Activated CD8-positive, alpha-beta memory T cell treated with anti-CD3 and anti-CD28 coated beads for 36 hours (primary cell): Measurements from ENCODE around the gene SORCS2. TPM values are rescaled to one million over a fixed set of nuclear protein-coding genes. Genes with fewer than 3 reads are reported as not detected.

Source experiments
- CTCF ChIA-PET: fragments of 350-600 bp; sonication (Branson Sonifier 250); formaldehyde crosslinking; loops from one replicate; lab custom pipeline; 2021; ENCODE audit warnings: antibody characterized with exemption; lab: Charles Lee
- POLR2A ChIA-PET: fragments of 350-600 bp; sonication (Branson Sonifier 250); formaldehyde crosslinking; loops from one replicate; lab custom pipeline; 2021; ENCODE audit warnings: antibody characterized with exemption; lab: Charles Lee
- total RNA-seq, 2 experiments: library from RNA; stranded (reverse); gene quantifications; one replicate each; pipeline ENCODE4 v1.2.3, GENCODE V29; 2021

Gene SORCS2
- total RNA-seq, 2 experiments from 2014 or later = not detected

DNA sequence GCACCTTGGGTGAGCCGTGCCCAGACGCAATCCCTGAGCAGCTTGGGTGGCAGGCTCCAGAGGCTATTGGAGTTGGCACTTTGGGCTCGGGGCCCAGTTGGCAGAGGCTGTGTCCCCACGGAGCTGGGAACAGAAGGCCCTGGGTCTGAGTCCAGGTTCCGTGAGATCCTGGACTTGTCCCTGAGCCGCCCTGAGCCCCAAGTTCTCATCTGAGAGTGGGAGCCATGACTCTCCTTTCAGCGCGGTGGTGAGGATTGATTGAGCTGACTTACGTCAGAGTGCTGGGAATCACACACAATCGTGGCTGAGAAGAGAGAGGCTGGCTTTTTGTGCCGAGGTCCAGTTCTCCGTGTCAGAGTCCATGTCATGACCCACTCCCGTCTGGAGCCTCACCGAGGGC lies 144.4 kb downstream of the SORCS2 start:
- POLR2A ChIA-PET = no interaction called here
- CTCF ChIA-PET = no interaction called here

DNA sequence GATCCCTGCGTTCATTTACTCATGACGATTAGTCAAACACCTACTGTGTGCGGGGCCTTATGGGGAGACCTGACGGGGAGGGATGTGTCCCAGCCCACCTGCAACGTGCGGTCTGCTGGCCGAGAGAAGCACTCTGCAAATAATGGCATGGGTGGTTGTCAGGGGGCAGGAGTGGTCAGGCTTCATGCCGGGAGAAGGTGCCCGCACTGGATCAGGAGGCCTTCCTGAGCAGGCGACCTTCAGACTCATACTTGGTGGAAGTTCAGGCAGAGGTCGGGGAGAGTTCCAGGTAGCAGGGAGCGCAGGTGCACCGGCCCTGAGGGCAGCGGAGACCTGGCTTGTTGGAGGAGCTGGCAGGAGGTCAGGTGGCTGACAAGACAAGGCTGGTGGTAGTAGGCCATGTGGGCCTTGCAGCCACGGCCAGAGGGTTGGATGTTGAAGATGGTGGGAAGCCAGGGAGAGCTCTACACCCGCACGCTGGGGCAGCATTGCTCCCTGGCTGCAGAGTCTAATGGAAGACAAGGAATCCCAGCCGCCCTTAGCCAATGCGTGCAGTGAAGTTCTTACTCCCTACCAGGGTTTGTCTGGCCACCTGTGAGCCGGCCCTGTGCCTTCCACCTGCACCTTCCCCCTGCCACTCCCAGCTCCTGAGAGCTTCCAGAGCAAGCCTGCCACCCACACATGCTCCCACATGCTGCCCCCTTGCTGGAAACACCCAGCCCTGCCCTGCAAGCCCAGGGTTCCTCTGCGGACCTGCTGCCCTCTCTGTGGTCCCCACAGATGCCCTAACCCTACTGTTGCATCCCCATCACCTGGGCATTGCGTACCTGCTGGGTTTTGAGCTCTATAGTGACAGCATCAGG lies 145.1 kb downstream of the SORCS2 start:
- POLR2A ChIA-PET = no interaction called here
- CTCF ChIA-PET = no interaction called here

DNA sequence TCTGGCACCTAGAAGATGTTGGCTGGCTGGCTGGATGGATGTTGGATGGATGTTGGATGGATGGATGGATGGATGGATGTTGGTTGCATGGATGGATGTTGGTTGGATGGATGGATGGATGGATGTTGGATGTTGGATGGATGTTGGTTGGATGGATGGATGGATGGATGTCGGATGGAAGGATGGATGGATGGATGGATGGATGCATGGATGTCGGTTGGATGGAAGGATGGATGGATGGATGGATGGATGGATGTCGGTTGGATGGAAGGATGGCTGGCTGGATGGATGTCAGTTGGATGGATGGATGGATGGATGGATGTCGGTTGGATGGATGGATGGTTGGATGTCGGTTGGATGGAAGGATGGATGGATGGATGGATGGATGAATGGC lies 145.7 kb downstream of the SORCS2 start:
- ChIA-PET CTCF (no interaction called here), POLR2A (no interaction called here)

DNA sequence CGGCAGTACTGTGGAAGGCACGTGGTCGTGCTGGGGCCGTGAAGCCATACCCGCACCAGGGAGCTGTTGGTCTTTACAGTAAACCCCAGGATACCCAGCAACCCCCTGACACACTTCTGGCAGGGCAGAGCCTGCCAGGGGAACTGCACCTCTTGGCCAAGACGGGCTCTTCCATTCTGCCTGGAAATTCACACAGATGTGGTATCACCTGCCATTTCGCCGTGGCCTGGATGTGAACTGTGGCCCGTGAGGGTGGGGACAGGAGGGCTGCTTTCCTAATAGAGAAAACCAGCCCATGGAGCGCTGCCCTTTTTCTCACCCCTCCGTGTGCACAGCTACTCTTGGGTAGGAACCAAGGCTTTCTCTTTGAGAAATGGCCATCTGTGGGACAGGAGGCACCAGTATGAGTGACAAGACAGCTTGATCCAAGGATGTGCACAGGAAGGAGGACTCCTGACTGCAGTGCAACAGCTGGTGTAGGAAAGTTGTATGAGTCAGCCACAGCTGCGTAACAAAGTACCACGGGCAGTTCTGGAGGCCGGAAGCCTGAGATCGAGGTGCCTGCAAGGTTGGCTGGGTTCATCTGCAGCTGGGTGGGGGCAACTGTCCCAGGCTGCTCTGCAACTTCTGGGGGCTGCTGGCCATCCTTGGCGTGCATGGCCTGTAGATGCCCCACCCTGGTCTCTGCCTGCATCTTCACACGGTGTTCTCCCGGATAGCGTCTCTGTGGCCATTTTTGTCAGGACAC lies 146.7 kb downstream of the SORCS2 start:
- CTCF ChIA-PET = interaction anchor here (0.6 kb wide), 1 partner anchor 464 kb away, joined by 3 read pairs; no protein-coding TSS in a partner anchor

DNA sequence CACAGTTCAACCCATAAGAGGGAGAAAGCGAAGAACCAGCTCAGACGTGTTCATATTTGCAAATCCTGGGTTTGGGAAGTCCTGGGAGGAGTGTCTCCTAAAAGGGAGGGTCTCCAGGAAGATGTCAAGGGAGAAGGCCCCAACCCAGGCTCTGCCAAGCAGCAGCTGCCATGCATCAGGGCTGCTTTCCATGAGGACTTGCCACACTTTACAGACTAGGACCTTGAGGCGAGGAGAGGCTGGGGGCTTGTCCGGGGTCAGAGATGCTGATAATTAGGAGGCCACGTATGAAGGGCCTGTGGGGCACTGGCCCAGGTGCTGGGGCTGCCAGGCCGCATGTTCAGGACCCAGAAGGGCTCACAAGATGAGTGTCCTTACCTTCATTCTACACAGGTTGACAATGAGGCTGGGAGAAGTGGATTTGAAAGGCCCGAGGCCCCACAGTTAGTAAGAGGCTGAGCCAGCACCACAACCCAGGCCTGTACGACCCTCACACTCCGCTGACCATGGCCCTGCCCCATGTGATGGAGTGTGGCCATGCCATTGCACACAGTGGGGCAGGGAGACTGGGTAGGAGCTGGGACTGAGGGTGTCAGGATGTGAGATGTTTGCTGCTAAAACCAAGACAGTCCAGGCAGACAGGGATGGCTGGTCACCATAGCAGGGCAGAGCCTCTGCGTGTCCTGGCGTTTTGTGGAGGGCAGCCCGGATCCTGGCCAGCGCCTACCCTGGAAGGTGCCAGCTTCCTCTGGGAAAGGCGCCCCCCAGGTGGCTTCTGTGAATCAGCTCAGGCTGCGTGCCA lies 147.6 kb downstream of the SORCS2 start:
- ChIA-PET POLR2A (no interaction called here), CTCF (no interaction called here)

More for the DNA sequence above, 146.7 kb downstream of the SORCS2 start:
- POLR2A ChIA-PET = no interaction called here

DNA sequence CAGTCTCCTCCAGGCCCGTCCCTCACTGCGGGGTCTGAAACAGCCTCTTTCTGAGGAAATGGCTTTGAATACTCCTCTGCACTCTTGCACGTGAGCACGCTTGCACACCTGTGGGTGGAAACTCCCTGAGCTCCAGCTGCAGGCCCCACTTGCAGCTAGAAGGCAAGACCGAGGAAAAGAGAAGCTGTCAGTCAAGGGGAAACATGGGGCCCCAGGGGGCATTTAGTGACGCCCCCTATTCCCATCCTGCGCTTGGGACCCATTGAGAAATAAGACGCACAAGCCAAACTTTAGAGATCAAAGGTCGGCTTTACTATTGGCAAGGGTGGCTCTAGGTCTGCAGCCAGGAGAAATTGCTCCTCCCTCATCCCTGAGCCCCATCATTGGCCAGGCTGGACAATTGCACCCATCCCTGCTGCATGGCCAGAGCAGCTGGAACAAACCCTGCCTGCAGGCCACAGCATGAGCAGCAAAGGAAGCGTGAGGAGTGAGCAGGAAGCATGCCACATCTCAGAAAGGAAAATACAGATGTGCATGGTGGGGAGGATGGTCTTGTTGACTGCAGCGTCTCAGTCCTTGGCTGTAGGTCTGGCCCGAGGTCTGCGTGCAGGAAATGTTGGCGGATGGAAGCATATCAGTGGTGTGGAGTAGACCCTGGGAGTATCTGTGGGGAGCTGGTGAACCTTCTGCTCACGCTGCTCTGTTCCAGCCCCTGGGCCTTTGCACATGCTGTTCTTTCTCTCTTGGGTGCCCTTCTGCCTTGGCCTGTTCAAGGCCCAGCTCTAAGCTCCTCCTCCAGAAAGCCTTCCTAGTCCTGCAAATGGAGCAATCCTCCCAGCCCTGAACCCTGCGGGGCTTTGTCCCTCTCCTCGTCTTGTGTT lies 148.5 kb downstream of the SORCS2 start:
- ChIA-PET CTCF (no interaction called here), POLR2A (no interaction called here)

DNA sequence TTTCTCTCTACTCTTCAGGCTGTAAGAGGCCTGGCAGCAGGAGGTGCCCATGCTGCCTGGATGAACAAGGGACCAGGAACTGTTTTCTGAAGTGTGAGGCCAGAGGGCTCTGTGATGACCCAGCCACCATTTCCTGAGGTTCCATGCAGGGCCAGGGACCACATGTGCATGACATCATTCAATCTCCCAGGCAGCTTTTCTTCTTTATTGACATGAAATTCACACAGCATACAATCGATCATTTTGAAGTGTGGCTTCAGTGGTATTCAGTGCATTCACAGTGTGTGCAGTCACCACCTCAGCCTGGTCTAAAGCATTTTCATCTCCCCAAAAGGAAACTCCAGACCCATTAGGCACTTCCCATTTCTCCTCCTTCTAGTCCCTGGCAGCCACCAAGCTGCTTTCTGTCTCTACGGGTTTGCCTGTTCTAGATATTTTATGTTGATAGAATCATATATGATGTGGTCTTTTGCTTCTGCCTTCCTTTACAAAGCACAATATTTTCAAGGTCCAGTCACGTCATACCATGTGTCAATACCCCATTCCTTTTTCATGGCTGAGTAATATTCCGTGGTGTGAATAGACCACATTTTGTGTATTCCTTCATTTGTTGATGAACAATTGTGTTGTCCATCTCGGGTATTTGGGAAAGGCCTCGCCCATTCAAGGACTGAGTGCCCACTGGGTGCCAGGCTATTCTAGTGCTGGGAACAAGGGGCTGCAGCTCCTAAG lies 149.3 kb downstream of the SORCS2 start:
- ChIA-PET POLR2A (no interaction called here), CTCF (no interaction called here)

DNA sequence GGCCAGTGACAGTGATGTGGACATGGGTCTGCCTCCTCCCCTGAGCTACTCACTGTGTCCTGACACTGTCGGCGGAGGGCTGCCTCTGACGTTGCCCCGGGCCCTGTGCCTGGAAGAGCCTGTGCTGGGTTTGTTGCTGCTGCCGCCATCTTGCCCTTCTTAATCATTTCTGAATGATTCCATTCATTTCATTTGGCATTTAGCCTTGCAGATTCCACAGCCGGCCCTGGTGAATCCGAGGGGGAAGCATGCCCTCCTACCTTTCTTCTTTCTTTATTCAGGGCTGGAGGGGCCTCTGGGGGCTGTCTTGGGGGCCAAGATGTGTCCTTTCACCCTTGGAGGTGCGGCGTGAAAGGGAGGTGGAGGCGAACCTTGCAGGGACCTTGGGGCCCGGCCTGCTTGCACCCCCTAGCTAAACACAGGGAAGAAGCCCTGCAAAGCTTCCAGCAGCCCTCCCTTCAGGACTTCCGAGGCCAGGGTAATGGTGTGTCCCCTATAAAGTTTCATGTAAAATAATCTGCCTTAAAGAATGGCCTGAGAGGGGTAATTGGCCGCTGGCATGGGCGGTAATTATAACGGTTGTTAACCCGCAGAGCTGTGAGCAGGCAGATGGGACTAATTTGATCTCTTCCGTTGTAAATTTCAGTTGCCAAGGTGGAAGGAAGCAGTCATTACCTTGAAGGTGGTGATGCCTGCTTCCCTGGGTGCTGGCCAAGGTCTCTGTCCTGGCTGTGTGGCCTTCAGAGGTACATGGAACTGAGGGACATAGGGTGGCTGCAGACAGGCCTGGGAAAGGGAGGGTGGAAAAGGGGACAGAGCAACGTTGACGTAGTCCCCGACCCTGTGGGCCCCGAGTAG lies 150.1 kb downstream of the SORCS2 start:
- ChIA-PET POLR2A (no interaction called here), CTCF (no interaction called here)

DNA sequence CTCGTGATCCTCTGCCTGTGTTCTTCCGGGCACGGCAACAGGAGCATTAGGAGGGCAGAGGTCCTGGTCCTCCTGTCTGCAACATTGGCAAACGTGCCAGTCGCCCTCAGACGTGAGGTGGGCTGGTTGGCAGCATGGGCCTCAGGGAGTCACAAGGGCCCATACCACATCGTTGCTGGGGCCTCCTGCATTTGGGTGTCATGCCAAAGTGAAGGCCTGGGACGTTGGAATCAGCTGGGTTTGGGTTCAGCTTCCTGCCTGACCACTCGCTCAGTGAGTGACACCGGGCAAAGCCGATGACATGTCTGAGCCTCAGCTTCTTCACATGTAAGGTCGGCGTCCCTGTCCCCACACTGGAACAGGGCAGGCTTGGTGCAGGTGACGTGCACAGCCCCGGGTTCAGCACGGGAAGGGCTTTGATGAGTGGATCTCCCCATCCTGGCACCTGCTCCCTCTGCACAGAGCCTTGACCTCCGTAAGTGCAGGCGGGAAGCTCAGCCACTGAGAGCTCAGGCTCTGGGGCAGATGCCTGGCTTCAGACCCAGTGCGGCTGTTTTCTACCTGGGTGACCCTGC lies 150.8 kb downstream of the SORCS2 start:
- ChIA-PET POLR2A (no interaction called here), CTCF (no interaction called here)

DNA sequence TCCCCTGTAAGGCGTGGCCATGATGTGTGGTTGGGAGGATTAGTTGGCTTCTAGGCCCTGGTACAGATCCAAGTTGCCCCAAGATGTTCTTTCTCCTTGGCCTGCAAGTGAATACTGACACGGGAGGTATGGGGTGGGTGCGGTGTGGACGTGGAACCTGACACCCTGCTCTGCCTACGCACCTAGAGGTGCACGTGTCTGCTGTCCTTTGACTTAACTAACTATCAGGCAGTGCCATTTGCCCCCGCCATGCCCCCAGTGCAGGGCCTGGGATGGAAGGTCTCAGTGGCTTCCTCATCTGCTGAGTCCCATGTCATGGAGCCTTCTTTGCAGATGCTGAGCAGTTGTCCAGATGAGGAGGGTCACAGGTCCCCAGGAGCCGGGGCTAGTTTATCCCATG lies 151.6 kb downstream of the SORCS2 start:
- ChIA-PET CTCF (no interaction called here), POLR2A (no interaction called here)

DNA sequence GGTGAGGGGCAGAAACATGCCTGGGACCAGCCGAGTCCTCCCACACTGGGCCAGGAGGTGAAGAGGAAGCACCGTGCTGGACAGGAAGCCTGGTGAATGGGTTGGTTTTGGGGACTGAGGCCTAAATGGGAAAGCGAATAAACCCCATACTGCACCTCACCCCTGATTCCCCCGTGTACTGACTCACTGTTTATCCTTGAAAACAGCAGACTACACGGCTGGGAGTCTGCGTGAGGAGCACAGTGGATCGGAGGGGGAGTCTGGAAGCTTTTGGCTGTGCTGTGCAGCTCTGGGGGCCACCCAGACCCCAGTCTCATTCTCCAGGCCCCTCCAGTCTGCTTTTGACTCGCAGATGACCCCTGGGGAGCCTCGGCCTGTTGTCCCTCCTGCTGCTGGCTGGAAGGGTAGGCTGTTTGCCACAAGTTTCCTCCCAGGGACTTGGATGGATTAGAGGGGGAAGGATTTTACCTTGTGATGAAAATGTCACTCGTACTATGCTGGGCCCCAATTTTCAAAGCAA lies 152.4 kb downstream of the SORCS2 start:
- ChIA-PET CTCF (no interaction called here), POLR2A (no interaction called here)

DNA sequence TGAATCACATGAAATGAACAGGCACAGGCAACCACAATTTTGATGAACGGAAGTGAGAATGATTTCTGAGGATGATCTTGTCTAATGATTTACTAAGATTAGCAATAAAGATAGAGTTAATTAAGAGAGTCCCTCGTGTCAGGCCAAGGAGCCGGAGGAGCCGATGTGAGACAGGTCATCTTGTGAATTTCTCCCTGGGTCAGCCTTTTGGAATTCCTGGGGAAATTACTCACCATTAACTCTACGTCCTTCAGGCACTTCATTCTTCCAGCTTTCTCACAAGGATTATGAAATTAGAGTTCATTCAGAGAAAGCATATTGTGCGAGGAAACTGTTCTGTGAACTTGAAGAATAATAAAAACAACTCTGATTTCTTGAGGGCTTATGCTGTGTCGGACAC lies 155.6 kb downstream of the SORCS2 start:
- ChIA-PET POLR2A (no interaction called here), CTCF (no interaction called here)

DNA sequence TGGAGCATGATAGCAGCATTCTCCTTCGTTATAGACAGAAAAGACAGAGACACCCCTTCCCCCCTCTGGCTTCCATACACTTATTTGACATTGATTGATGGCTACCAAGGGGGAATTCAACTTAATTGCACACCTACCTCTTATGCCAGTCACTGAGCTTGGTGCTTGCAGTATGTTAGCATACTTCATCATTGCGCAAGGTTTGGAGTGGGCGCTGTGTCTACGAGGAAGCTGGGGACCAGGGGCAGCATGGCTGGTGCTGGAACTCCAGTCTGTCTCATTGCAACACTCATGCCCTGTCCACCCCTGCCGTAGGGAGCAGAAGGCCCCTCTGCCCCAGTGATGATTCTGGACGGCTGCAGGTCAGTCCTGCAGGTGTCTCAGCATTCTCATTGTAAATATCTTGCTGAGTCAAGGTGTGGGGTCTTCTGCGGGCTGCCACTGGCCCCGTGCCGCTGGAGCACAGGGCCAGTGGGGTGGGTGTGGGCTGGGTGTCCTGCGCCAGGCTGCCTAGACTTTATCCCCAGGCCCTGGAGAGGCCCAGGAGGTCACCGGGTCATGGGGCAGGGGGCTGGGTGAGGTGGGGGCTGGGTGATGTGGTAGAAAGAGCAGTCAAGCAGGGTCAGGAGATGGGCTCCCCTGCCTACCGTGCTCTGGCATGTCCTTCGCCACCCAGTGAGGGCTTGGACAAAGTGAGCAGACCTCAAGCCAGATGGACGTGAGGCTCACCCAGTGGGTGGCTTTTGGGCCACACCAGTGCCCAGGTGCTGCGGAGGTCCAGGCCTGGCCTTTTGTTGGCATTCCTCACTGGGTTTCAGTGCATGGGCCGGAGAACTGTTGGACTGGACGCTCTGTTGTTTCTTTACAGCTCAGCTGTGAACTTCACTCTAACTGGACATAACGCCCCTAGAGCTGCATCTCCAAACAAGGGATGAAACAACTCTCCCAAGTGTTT lies 156.9 kb downstream of the SORCS2 start:
- CTCF ChIA-PET = no interaction called here
- POLR2A ChIA-PET = no interaction called here

DNA sequence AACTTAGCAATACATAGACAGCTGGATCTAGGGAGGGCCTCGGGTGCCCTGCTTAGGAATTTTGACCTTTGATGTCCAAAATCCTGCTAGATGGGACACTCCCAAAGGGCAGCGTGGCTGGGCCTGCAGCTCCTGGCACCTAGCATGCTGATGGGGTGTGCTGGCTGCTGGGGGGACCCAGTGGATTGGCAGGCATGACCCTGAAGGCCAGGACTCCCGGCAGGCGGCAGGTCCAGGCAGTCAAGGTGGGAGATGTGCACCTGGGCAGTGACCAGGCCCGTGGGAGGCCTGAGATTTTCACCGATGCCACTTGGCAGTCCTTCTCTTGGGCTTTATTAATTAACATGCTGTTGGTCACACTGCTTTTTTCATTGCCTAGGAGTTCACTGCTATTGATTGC lies 158.1 kb downstream of the SORCS2 start:
- CTCF ChIA-PET = no interaction called here
- POLR2A ChIA-PET = no interaction called here

DNA sequence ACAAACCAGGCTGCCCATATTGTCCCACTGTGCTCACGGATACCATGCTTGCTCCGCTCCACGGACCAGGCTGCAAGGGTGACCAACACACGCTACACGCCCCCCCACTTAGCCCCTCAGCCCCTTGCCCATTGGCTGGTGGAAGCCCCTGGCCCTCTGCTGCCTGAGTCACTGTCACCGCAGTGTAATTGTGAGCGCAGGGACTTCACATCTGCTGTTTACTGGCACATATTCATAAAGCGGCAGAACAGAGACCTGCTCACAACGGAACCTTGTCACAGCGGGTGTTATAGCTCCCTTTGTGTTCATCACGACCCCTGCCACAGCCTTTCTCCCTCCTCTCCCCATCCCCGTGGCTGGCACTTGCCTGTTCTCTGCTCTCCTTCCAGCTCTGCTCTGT lies 158.7 kb downstream of the SORCS2 start:
- ChIA-PET POLR2A (no interaction called here), CTCF (no interaction called here)

DNA sequence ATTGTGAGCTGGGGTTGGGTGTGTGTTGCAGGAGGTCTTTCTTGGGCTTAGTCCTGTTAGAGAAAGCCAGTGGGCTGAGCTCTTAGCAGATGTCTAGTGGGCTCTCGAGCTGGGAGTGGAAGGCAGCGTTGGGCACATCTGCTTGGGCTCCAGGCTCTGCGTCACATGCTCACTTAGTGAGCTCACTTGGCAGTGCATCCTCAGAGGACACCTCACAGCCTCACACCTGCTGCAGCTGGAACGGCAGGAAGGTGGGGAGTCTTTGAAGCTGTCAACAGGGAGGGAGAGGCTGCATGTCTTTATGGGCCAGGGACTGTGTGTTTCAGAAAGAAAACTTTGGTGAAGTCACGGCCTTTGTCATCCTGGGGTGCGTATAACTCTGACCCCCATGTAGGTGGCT lies 160.1 kb downstream of the SORCS2 start:
- ChIA-PET CTCF (no interaction called here), POLR2A (no interaction called here)
